ENCODE results near the gene RALB. TPM values are rescaled to one million over a fixed set of nuclear protein-coding genes. Genes with fewer than 3 reads are reported as not detected.

Gene RALB
- total RNA-seq, 1 experiment from 2014 or later: 31.5 TPM

GRCh38 chr2:120237491-120237902 is 15.2 kb upstream of the RALB start:
- in situ Hi-C loops (cut with HindIII; ENCODE audit: low pct_unique_long_range_greater_than_20kb, low sequenced_read_pairs): no loop called here
- no peak for DNase-seq (ENCODE audit: low read depth, low spot score)

- no peak for DNase-seq (ENCODE audit: low read depth, low spot score)
- in situ Hi-C loops (cut with HindIII; ENCODE audit: low pct_unique_long_range_greater_than_20kb, low sequenced_read_pairs): no loop called here
Observed at GRCh38 chr2:120238728-120239487, 13.7 kb upstream of the RALB start.

GRCh38 chr2:120239488-120240287 is 13.0 kb upstream of the RALB start:
- in situ Hi-C loops (cut with HindIII; ENCODE audit: low pct_unique_long_range_greater_than_20kb, low sequenced_read_pairs): no loop called here
- DNase-seq (ENCODE audit: low read depth, low spot score): no peak

GRCh38 chr2:120240901-120241429 is 11.7 kb upstream of the RALB start:
- in situ Hi-C loops (cut with HindIII; ENCODE audit: low pct_unique_long_range_greater_than_20kb, low sequenced_read_pairs): no loop called here
- no peak for DNase-seq (ENCODE audit: low read depth, low spot score)

- in situ Hi-C loops (cut with HindIII; ENCODE audit: low pct_unique_long_range_greater_than_20kb, low sequenced_read_pairs): no loop called here
- no peak for DNase-seq (ENCODE audit: low read depth, low spot score)
Observed at GRCh38 chr2:120241684-120242083, 11.0 kb upstream of the RALB start.

GRCh38 chr2:120243211-120243610 is 9.4 kb upstream of the RALB start:
- in situ Hi-C loops (cut with HindIII; ENCODE audit: low pct_unique_long_range_greater_than_20kb, low sequenced_read_pairs): no loop called here

GRCh38 chr2:120243875-120244553 is 8.6 kb upstream of the RALB start:
- no peak for DNase-seq (ENCODE audit: low read depth, low spot score)
- in situ Hi-C loops (cut with HindIII; ENCODE audit: low pct_unique_long_range_greater_than_20kb, low sequenced_read_pairs): no loop called here

More at GRCh38 chr2:120243211-120243610, 9.4 kb upstream of the RALB start:
- no peak for DNase-seq (ENCODE audit: low read depth, low spot score)

- DNase-seq (ENCODE audit: low read depth, low spot score): no peak
- in situ Hi-C loops (cut with HindIII; ENCODE audit: low pct_unique_long_range_greater_than_20kb, low sequenced_read_pairs): no loop called here
Observed at GRCh38 chr2:120244656-120245519, 7.8 kb upstream of the RALB start.

GRCh38 chr2:120245520-120246332 is 6.9 kb upstream of the RALB start:
- DNase-seq (ENCODE audit: low read depth, low spot score): no peak
- in situ Hi-C loops (cut with HindIII; ENCODE audit: low pct_unique_long_range_greater_than_20kb, low sequenced_read_pairs): no loop called here

GRCh38 chr2:120246546-120247300 is 5.9 kb upstream of the RALB start:
- in situ Hi-C loops (cut with HindIII; ENCODE audit: low pct_unique_long_range_greater_than_20kb, low sequenced_read_pairs): no loop called here
- DNase-seq (ENCODE audit: low read depth, low spot score): no peak

- DNase-seq (ENCODE audit: low read depth, low spot score): no peak
- in situ Hi-C loops (cut with HindIII; ENCODE audit: low pct_unique_long_range_greater_than_20kb, low sequenced_read_pairs): no loop called here
Observed at GRCh38 chr2:120247851-120248250, 4.8 kb upstream of the RALB start.

- in situ Hi-C loops (cut with HindIII; ENCODE audit: low pct_unique_long_range_greater_than_20kb, low sequenced_read_pairs): no loop called here
- DNase-seq (ENCODE audit: low read depth, low spot score): no peak
Observed at GRCh38 chr2:120250640-120251039, 2.0 kb upstream of the RALB start.

GRCh38 chr2:120251078-120251477 is 1.6 kb upstream of the RALB start:
- no peak for DNase-seq (ENCODE audit: low read depth, low spot score)
- in situ Hi-C loops (cut with HindIII; ENCODE audit: low pct_unique_long_range_greater_than_20kb, low sequenced_read_pairs): no loop called here

GRCh38 chr2:120251880-120252224 is 800 bp upstream of the RALB start:
- DNase-seq (ENCODE audit: low read depth, low spot score): no peak
- in situ Hi-C loops (cut with HindIII; ENCODE audit: low pct_unique_long_range_greater_than_20kb, low sequenced_read_pairs): no loop called here

- DNase-seq (ENCODE audit: low read depth, low spot score): peak; percentile 60
- in situ Hi-C loops (cut with HindIII; ENCODE audit: low pct_unique_long_range_greater_than_20kb, low sequenced_read_pairs): no loop called here
Observed at GRCh38 chr2:120253021-120253882, 600 bp downstream of the RALB start.
